Measurements from ENCODE around the gene VCPKMT.

DNA sequence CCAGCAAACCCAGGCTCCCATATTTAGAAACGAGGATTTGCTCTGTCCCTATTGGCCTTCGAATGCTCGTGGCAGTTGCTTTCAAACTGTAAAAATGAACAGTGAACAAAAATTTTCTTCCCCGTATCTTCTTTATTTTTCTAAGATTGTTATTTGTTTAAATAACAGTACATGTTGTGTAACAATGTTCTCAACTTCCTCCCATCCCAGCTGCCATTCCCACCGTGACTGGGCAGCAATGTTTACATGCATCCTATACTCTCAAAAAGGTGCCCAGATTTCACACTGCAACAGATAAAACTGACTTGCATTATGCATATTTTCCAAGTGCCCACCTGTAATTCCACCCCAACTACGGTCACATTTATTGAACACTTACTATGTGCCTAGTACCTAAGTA, 12.8 kb downstream of the VCPKMT start:
- TF ChIP-seq, protein P1, sequence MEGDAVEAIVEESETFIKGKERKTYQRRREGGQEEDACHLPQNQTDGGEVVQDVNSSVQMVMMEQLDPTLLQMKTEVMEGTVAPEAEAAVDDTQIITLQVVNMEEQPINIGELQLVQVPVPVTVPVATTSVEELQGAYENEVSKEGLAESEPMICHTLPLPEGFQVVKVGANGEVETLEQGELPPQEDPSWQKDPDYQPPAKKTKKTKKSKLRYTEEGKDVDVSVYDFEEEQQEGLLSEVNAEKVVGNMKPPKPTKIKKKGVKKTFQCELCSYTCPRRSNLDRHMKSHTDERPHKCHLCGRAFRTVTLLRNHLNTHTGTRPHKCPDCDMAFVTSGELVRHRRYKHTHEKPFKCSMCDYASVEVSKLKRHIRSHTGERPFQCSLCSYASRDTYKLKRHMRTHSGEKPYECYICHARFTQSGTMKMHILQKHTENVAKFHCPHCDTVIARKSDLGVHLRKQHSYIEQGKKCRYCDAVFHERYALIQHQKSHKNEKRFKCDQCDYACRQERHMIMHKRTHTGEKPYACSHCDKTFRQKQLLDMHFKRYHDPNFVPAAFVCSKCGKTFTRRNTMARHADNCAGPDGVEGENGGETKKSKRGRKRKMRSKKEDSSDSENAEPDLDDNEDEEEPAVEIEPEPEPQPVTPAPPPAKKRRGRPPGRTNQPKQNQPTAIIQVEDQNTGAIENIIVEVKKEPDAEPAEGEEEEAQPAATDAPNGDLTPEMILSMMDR (optimal IDR thresholded peaks at IDR 0.05 in 1 of 3, IDR thresholded peaks at IDR 0.05 in 1 of 3, conservative IDR thresholded peaks at IDR 0.05 in 1 of 3; ENCODE audit: extremely low read depth in 1 of 3, insufficient read depth in 2 of 3, low read length in 3 of 3): no peak
- no peak for TF ChIP-seq EZH2 (IDR thresholded peaks at IDR 0.05; ENCODE audit: low read length)
